T-helper 22 cell (primary cell): ENCODE measurements around the gene RNF187.
"Not testable (repeated sequence)": the region's sequence is repeated elsewhere in the genome, so short reads cannot be mapped to it uniquely, and the experiment has no call there.

ENCODE experiments used
- DNase-seq: peaks from one replicate; pipeline ENCODE4 v3.0.0-alpha.2; 2020; ENCODE audit warnings: low read depth

The RNF187 gene

DNA sequence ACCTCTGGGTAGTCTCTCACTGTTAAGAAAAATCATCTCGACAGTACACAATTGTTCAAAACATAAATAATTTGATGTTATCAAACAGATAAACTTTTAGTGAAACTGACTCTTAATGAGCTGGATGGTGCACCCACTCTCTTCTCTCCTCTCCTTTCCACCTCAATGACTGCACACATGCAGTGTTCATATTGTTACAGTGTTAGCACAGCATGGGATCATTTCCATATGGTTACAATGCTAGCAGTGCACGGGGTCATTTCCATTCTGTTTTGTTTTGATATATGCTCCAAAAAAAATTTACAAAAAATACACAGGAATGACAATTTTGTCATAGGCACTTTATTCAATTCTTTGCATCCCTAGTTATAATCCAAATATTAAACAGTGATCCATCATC is 26.4 kb upstream of the RNF187 start:
- no peak for DNase-seq

DNA sequence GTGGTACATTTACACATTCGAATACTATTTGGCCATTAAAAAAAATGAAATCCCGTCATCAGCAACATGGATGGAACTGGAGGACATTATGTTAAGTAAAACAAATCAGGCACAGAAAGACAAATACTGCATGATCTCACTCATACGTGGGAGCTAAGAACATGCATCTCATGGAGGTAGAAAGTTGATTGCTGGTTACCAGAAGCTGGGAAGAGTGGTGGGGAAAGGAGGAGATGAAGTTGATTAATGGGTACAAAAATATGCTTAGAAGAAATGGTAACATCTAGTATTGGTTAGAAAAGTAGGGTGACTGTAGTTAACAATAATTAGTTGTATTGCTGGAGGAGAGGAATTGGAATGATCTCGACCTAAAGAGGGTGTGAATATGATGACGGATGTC is 24.6 kb upstream of the RNF187 start:
- no peak for DNase-seq

DNA sequence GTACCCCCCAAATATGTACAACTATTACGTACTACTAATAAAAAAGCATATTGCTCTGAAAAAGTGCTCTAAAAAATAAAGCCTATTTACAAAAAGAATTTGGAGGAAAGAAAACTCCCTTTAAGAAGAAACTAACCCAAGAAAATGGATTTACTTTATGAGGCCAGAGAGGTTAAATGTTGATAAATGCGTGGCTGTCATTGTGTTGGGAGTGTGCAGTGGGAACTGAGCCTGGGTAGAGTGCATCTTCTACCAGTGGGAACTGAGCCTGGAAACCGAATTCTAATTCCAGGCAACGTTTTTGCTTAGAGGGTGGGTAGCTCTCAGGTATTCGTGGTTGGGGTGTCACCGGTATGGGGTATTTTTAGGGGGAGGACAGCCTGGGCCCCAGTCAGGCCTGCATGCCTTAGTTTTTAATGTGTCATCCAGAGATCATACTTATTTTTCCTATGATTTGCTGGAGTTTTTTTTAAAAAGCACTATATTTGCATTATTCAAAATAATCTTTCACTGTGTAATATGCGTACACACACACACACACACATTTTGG is 24.1 kb upstream of the RNF187 start:
- DNase-seq = no peak

DNA sequence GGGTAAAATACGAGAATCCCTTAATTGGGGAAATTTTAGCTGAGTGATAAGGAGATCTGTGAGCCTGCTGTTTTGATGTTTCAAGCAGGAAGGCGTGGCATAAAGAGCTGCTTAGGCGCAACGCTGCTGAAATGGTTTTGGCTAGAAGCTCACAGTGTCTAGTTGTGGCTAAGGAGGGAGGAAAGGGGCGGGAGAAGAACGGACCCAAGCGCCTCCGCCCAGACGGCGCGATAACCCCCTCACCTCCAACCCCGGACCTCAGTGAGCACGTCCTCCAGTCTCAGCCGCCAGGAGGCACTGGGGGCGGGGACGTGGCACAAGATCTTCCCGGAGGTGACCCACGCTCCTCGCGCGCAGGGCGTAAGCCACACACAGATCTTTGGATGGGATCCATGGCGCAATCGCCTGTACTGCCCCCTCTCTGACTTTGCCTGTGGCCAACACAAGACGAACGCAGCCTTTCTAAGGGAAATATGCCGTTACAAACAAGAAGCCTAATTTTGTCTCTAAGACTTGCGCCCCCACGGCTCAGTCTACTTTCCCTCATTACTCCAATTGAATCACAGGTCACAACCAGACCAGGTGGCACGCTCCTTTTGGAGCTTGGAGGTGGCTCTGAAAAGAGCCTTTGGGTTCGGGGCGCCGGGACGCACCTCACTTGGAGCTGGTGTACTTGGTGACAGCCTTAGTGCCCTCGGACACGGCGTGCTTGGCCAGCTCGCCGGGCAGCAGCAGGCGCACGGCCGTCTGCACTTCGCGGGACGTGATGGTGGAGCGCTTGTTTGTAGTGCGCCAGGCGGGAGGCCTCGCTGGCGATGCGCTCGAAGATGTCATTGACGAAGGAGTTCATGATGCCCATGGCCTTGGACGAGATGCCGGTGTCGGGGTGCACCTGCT is 23.4 kb upstream of the RNF187 start:
- peak; percentile 33 for DNase-seq

DNA sequence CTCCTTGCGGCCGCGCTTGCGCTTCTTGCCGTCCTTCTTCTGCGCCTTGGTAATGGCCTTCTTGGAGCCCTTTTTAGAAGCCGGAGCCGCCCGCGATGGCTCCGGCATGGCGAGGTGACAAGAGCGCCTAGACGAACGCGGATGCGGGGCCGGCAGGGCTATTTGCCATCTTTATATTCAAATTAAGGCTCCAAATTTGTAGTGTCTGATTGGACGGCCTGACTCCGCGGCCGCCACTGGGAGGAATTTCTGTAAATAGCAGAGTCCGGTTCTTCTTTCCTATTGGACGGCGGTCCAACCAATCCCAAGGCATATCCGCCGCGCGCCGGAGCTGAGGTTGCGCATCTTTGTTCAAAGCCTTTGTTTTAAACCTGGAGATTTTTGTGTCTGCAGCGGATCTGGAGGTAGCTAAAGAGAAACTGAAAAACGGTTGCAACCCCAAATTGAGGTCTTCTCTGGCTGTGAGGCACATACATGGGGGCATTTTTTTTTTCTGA is 22.6 kb upstream of the RNF187 start:
- peak; percentile 84 for DNase-seq

DNA sequence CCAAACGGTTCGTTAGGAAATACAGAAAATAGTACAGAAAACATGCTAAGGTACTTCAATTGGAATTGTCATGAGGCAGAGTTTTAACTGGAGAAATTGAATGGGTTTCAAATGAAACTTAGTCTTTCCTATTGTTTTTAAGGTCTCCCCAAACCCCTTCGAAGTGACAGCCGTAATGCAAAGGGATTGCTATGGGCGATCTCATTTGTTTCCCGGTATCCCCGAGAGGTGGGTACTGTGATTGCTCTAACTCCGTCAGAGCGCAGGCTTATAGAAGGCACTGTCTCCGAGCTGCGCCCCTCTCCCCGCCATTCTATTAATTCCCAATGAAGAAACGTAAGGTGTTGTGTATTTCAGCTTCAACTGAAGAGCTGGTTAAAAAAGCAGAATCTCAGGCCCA is 22.0 kb upstream of the RNF187 start:
- DNase-seq = no peak

DNA sequence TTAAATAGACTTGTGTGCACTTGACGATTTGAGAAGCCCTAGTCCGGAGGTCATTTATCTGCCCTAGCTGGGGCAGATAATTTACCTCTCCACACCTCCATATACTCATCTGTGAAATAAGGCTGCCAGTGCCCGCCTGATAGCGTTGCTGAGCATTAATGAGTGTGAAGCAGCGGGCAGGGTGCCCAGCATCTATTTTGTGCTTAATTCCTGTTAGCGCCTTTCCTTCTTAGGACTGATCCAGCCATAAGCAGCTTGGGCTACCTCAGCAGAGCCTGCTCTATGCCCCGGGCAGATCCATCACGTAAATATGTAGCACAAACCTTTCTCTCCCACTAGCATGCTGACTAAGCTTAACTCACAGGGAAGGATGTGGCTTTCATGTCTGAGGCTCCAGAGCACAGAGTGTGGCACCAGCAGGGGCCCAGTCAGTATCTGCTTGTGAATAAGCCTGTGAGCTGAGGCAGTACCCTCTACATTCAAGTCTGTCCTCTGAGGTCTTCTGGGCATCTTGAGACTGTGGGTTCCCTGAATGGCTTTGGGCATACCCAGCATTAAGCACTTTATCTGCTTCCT is 21.5 kb upstream of the RNF187 start:
- DNase-seq = no peak

DNA sequence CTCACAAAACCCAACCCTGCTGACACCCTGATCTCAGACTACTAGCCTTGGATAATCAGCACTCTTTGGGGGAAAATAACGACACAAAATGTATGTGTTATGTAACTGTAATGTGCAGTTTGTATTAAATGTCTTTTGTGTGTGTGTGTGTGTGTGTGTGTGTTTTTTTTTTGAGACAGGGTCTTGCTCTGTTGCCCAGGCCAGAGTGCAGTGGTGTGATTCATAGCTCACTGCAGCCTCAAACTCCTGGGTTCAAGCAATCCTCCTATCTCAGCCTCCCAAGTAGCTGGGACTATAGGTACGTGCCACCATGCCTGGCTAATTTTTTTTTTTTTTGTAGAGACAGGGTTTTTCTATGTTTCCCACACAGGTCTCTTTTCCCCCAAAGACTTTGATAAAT is 19.0 kb upstream of the RNF187 start:
- DNase-seq = not testable (repeated sequence)

DNA sequence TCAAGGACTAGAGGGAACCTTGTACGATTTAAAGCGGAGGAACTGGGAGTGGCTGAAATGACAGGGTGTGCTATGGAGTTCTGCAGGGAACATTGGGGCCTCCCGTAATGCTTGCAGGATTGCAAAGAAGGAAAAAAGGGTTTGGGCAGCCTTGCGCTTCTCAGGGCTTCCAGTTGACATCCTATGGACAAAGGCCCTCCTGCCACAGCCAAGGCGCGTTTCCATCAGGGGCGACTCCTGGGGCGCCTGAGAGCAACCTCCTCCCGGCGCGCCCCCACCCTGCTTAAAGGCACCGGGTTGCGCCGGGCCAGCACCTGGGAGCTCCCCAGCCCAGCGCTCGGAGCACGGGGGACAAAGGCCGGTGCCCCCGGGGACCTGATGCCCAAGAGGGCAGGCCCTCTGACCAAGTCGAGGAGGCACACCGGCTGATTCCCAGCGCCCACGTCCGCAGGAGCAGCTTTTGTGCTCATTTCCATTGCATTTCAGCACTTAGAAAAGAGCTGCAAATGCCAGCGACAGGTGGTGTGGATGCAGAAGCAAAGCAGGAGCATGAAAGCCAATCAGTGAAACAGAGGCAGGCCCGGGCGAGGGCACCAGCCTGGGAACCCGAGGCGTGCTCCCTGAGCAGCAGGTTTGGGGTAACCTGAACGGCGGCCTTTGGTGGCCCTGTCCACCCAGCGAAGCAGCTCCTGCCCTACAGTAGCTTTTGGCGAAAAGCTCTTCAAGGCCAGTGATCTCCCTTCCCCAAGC is 17.6 kb upstream of the RNF187 start:
- DNase-seq = no peak

DNA sequence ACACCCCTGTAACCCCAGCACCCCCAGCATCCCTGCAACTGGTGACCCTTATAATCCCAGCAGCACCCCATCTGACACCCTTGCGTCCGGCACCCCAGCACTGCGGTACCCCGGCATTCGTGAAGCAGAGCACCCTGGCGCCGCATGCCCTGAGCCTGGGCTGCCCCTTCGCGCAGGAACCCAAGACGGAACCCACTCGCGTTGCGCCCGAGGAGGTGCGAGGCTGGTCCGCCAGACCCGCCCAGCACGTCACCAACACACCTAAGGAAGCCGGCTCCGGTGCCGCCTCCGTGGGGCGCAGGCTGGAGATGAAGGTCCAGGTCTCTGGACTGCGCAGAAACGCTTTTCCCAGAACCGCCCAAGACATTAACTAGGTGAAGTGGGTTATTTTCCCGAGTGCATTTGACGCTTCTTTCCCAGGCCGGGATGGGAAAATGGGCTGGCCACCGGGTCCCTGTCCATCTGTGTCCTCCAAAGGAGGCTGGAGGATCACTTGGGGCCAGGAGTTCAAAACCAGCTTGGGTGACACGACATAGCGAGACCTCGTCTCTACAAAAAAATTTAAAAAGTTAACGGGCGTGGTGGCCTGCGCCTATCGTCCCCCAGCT is 15.9 kb upstream of the RNF187 start:
- DNase-seq = no peak

DNA sequence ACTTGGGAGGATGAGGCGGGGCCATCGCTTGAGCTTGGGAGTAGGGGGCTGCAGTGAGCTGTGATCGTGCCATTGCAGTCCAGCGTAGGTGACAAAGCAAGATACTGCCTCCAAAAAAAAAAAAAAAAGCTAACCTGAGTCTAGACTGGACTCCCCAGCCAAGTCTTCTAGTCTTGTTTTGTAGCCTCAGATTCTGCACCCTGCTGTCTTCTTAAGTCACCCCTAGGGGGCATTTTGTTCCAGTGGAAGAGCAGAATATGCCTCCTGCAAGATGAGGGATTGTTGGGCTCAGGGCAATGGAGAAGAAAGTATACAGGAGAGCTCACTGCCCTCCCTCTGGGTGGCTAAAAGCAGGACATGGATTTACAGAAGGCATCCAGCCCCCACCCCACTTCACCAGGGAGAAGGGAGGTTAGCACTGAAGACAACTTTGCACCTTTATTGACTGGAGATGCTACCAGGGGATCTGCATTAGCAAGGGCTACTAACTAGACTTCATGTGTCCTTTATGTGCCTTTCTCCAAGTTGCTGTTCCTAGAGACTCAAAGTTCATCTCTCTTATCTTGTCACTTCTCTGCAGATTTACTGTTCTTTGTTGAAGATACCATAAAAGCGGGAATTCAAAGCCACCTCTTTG is 15.3 kb upstream of the RNF187 start:
- DNase-seq = no peak

DNA sequence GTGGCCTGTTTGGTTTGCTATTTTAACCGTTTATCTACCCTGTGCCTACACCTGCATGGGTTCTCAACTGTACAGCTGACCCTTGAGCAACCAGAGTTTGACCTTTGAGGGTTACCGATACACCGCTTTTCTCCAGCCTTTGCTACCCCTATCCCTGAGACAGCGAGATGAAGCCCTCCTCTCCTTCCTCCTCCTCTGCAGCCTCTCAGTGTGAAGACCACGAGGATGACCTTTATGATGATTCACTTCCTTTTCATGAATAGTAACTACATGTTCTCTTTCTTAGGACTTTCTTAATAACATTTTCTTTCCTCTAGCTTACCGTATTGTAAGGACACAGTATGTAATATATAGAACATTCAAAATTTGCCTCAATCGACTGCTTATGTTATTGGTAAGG is 14.5 kb upstream of the RNF187 start:
- DNase-seq = no peak

DNA sequence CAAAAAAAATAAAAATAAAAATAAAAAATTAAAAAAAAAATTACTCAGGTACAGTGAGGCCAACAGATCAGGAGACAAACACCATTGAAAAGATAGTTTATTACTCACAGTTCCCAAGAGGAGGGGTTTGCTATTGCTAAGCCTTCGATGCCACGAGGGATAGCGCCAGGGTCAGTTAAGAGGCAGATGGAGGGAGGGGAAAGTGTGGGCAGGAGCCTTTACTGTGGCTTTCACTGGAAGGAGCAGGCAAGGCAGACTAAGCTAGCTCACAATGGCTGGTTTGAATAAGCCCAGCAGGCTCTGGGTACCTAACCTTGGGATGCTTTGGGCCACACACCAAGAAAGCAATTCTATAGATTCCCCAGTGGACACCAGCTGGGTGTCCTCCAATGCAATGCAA is 12.7 kb upstream of the RNF187 start:
- no peak for DNase-seq

DNA sequence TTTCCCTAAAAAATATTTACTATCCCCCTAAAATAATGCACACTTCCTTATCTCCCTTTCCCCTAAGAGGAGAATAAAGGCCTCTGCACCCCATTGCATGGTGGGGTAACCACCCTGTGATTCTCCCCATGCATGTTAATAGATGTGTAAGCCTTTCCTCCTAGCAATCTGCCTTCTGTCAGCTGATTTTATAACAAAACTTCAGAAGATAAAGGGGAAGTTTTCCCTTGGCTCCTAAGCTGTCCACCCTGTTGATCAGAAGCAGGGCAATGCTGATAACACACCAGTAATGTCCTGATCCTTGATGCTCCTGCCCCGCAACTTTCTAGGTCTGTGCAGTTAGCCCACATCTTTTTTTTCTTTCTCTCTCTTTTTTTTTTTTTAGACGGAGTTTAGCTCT is 11.4 kb upstream of the RNF187 start:
- DNase-seq = no peak

DNA sequence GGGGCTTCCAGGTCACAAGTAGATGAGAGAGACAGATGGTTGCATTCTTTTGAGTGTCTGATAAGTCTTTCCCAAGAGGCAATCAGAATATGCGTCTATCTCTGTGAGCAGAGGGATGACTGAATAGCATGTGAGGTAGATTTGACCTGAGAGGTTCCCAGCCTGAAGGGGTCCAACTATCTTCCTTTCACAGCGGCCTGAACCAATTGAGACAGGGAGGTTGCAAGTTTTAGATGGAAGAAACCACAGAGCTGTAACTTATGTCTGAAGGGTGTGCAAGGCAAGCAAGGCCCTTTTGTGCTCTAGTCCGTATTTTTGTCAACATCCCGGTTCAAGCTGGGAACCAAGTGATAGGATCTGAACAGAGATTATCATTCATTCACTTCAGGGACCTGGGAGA is 9.9 kb upstream of the RNF187 start:
- no peak for DNase-seq

DNA sequence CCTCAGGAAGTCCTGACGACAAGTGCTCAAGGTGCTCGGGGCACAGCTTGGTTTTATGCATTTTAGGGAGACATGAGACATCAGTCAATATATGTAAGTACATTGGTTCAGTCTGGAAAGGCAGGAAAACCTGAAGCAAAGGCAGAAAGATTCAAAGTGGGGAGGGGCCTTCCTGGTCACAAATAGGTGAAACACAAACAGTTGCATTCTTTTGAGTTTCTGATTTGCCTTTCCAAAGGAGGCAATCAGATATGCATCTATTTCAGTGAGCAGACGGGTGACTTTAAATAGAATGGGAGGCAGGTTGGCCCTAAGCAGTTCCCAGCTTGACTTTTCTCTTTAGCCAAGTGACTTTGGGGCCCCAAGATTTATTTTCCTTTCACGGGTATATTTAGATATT is 8.9 kb upstream of the RNF187 start:
- DNase-seq = no peak

DNA sequence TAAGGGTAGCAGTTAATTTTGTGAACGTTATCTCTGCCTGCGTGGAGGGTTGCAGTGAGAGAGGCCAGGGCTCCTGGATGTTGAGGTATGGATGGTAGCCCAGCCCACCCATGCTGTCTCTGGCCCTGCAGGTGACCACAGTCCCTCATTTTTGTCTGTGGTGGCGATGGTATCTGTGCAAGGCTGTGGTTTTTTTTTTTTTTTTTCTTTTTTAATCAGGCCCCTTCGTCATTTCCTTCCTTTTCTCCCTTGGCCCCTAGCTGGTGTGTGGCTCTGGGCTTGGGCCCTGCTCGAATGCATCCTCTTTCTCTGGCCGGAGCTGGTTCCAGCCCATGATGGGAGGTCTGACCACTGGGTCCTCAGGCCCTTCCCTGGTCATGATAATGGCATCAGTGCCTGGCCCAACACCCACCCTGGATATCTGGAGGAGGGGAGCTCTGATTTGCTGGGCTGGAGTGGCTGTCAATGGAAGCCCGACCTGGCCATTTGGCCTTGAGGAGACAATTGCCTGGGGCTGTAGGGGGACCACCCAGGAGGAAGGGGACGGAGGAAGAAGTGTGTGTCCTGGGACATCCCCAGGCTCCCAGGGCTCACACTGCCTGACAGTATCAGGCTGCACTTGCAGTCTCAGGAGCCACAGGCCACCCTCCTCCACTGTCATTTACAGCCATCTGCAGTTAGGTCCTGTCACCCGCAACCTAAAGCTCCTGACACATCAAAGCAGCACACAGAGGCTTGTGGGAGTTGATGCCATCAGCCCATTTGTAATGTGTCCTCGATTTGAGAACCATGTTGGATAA is 8.1 kb upstream of the RNF187 start:
- DNase-seq = no peak

DNA sequence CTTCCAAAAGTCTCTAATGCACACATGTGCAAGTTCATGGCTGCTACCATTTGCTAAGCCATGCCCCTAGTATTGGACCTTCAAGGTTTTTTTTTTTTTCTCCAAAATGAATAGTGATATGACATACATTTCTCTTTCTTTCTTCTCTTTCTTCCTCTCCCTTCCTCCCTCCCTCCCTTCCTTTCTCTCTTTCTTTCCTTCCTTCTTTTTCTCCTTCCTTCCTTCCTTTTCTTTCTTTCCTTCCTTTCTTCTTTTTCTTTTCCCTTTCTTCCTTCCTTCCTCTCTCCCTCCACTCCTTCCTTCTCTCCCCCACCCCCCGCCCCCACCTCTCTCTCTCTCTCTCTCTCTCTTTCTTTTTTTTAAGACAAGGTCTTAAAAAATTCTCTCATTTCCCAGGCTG is 3.4 kb upstream of the RNF187 start:
- DNase-seq = no peak

DNA sequence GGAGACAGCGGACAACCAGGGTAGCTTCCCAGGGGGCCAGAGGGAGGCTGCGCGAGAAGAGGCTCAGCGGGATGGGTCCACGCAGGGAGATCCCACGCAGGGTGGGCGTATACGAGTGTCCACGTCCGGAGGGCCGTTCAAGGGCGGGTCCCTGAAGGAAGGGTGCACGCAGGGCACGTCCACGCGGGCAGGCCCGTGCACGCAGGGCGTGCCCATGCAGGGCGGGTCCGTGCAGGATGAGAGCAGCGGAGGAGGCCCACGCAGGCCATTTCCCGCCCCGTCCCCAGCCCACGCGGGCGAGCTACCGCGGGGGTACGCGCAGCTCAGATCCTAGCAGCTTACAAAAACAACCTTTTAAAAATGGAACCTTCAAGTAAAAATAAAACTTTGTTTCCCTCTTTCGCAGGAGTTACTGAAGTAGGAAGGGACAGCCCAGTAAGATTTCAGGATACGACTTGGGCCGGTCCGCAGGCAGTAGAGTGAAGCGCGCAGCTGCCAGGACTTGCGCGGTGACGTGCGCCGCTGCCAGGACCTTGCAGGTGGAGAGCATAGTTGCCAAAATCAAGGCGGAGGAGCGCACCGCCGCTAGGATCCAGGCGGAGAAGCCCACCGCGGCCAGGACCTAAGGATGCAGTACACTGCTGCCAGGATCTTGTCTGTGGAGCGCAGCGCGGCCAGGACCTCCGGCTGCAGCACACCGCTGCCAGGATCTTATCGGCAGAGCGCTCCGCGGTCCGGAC is 416 bp upstream of the RNF187 start:
- peak; percentile 74 for DNase-seq

DNA sequence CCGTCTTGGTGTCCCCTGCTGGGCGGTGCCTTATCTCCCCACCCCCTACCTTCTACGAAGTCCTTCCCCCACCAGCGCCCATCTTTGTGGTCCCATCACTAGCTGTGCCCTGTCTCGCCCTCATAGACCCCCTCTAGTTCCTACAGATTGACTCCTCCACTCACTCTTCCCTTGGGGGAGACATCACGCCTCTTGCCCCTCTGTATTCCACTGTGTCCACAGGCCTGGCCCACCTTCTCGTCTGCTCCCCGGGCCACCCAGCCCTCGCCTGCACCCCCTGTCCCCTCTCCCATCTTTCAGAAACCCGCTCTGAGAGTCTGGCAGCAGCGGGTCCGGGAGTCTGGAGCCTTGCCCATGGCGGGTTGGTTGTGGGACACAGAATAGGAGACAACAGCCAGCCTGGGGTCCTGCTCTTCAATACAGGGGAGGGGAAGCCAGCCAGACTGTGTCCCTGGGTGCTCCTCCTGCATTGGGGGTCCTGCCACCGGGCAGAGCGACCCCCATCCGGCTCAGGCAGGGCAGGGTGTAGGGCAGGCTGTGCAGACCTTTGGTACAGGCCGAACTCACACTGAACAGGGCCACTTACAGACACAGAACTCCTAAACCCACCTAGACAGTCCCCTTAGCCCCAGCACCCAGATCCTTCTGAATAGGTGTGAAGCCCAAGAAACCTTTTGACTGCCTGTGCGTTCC is 1.1 kb downstream of the RNF187 start:
- DNase-seq = no peak
